Lower lobe of right lung (tissue), 2 donors: ENCODE data around the gene PCGF1. TPM values are rescaled to one million over a fixed set of nuclear protein-coding genes. Genes with fewer than 3 reads are reported as not detected.

Source experiments
- ATAC-seq, 2 donors: fragments of 200-7000 bp; cut with Tn5 transposase; one replicate each; pipeline ENCODE4 v1.9.1; 2020 to 2022; ENCODE audit warnings: mild to moderate bottlenecking in 2 of 2, moderate library complexity in 2 of 2
- DNase-seq: peaks from one replicate; pipeline ENCODE4 v3.0.0-alpha.2; 2020
- H3K27ac ChIP-seq: fragments of 200-600 bp; one replicate; pipeline ENCODE4 v1.8.0; 2022
- H3K27me3 ChIP-seq: fragments of 200-600 bp; one replicate; pipeline ENCODE4 v1.8.0; 2022; ENCODE audit warnings: low read depth
- H3K36me3 ChIP-seq: fragments of 200-600 bp; one replicate; pipeline ENCODE4 v1.8.0; 2022; ENCODE audit warnings: mild to moderate bottlenecking
- H3K4me1 ChIP-seq: fragments of 200-600 bp; one replicate; pipeline ENCODE4 v1.8.0; 2022
- H3K4me3 ChIP-seq: fragments of 200-600 bp; one replicate; pipeline ENCODE4 v1.8.0; 2022; ENCODE audit warnings: mild to moderate bottlenecking
- H3K9me3 ChIP-seq: fragments of 200-600 bp; one replicate; pipeline ENCODE4 v1.8.0; 2022
- intact Hi-C: fragments of 100-400 bp; cut with DNase I; formaldehyde crosslinking; loops from one replicate; pipeline ENCODE4 v1.11.0; 2022
- total RNA-seq: library from RNA; stranded (reverse); fragmentation: NEBNext Ultra II Directional; extraction: Animal tissue kit (Norgen Biotek cat#: 25700); gene quantifications from one replicate; pipeline ENCODE4 v1.2.1, GENCODE V29; 2021
- TF ChIP-seq, protein P1 (sequence below): fragments of 200-600 bp; IDR thresholded peaks from one replicate; pipeline ENCODE4 v1.8.0; 2022; ENCODE audit warnings: antibody characterized with exemption, mild to moderate bottlenecking
- donor health status: DM: no; HTN: yes; CAD: no; lungs with severe emphysema.

PCGF1 gene
- total RNA-seq, 1 donor from 2014 or later = 28.4 TPM

- peaks cover 49% of the 10 kb centered on the region for H3K36me3 ChIP-seq
- H3K27ac ChIP-seq = peak overlapping the region; percentile 92
- H3K27me3 ChIP-seq = no peaks in the 10 kb centered on the region
- H3K9me3 ChIP-seq = no peaks in the 10 kb centered on the region
- H3K4me1 ChIP-seq = peaks cover 35% of the 10 kb centered on the region
- H3K4me3 ChIP-seq = peak overlapping the region; percentile 98
- ATAC-seq (peak; percentile 76 to 81), DNase-seq (no peak)
- intact Hi-C loops = loop anchor here (2.0 kb wide), 1 partner anchor 105 kb away; no protein-coding TSS in a partner anchor
- TF ChIP-seq, protein P1, sequence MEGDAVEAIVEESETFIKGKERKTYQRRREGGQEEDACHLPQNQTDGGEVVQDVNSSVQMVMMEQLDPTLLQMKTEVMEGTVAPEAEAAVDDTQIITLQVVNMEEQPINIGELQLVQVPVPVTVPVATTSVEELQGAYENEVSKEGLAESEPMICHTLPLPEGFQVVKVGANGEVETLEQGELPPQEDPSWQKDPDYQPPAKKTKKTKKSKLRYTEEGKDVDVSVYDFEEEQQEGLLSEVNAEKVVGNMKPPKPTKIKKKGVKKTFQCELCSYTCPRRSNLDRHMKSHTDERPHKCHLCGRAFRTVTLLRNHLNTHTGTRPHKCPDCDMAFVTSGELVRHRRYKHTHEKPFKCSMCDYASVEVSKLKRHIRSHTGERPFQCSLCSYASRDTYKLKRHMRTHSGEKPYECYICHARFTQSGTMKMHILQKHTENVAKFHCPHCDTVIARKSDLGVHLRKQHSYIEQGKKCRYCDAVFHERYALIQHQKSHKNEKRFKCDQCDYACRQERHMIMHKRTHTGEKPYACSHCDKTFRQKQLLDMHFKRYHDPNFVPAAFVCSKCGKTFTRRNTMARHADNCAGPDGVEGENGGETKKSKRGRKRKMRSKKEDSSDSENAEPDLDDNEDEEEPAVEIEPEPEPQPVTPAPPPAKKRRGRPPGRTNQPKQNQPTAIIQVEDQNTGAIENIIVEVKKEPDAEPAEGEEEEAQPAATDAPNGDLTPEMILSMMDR = no peak
These were observed 25.3 kb downstream of the PCGF1 start for GRCh38 chr2:74481961-74482800.

DNA sequence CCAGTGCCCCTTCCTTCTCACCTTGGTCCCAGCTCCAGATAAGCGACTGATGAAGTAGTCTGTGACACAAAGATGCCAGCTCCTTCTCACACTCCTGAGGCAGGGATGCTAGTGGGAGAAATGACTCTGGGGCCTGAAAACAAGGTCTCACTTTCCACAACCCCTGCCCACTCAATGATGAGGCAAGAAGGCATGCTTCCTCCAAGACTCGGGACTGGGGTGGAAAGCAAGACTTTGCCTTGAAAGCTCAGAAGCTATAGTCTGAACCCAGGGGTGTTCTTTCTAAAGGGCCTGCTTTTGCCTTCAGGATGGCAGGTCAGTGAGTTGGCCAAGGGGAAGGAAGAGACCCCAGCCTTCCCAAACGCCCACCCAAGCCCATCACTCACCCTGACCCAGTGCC lies 26.1 kb downstream of the PCGF1 start:
- Histone ChIP-seq H3K9me3 (no peaks in the 10 kb centered on the region), H3K27me3 (no peaks in the 10 kb centered on the region), H3K4me1 (peaks cover 41% of the 10 kb centered on the region), H3K4me3 (peak overlapping the region; percentile 98), H3K36me3 (peaks cover 42% of the 10 kb centered on the region), H3K27ac (peak overlapping the region; percentile 92)
- DNase-seq (no peak), ATAC-seq (no peak)
- intact Hi-C loops = no loop called here
- TF ChIP-seq, protein P1 = no peak

DNA sequence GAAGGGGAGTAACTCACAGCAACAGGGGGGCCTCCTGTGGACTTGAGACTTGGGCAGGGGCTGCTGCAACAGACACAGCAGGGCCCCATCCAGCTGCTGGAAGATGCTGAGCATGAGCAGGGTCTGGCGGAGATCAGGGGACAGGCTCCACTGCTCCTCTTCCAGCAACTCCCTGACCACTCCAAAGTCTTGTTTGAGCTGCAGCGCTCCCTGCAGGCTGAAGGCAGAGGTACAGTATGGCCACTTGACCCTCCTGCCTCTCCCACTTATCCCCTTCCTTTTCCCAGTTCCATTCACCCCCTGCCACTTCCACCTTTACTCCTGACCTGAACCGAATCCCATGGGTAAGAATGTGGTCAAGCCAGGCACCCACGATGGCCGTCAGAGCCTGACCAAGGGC lies 32.6 kb downstream of the PCGF1 start:
- no peak overlapping the region for H3K4me3 ChIP-seq
- DNase-seq (no peak), ATAC-seq (no peak)
- no peaks in the 10 kb centered on the region for H3K9me3 ChIP-seq
- TF ChIP-seq, protein P1 = no peak
- no peaks in the 10 kb centered on the region for H3K27me3 ChIP-seq
- H3K27ac ChIP-seq = no peak overlapping the region
- peaks cover 29% of the 10 kb centered on the region for H3K4me1 ChIP-seq
- intact Hi-C loops = no loop called here
- peaks cover 38% of the 10 kb centered on the region for H3K36me3 ChIP-seq

DNA sequence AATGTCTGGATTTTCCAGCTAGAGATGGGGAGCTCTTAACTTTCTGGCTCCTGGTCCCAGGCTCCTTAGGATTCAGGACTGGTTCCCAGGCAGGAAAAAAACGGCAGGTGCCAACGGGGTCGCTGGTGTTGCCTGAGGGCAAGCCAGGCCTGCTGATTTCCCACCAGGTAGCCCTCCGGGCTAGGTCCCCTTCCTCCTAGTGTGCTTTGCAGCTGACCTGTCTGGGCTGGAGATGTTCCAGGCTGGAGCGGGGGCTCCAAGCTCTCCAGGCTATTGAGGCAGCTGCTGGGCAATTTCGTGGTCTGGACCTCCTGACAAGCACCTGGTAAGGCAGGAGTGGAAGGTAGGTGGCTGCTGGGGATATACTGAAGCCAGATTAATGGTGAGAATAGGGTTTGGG lies 33.0 kb downstream of the PCGF1 start:
- Histone ChIP-seq H3K27me3 (no peaks in the 10 kb centered on the region), H3K36me3 (peaks cover 36% of the 10 kb centered on the region), H3K4me1 (peaks cover 29% of the 10 kb centered on the region), H3K27ac (no peak overlapping the region), H3K9me3 (no peaks in the 10 kb centered on the region), H3K4me3 (no peak overlapping the region)
- DNase-seq (no peak), ATAC-seq (no peak)
- TF ChIP-seq, protein P1 = no peak
- intact Hi-C loops = no loop called here

DNA sequence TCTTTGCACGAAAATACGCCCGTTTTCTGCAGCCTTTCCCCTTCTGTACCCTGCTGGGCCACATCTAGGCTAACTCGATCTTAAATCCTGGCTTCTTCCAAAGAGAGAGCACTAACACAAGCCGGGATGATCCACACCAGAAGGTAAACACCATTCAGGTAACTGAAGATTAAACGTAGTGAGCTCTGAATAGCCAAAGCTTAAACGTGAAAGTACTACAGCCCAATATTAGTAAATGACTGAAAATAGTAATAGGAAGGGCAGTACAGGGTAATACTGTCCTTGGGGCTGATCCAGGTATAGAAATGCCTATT lies 34.6 kb downstream of the PCGF1 start:
- DNase-seq (no peak), ATAC-seq (peak in 1 of 2 donors; percentile 3)

More for the DNA sequence above, 34.6 kb downstream of the PCGF1 start:
- Histone ChIP-seq H3K27me3 (no peaks in the 10 kb centered on the region), H3K36me3 (peaks cover 30% of the 10 kb centered on the region), H3K9me3 (no peaks in the 10 kb centered on the region), H3K4me1 (peaks cover 29% of the 10 kb centered on the region), H3K4me3 (peak overlapping the region; percentile 81), H3K27ac (peak overlapping the region; percentile 88)
- intact Hi-C loops = no loop called here
- TF ChIP-seq, protein P1 = no peak
